PC-3 (cell line): Measurements from ENCODE around the gene HDGF. TPM values are rescaled to one million over a fixed set of nuclear protein-coding genes. Genes with fewer than 3 reads are reported as not detected.

ENCODE experiments used
- ATAC-seq: fragments of 200-7000 bp; cut with Tn5 transposase; 2 replicates; pipeline ENCODE4 v1.9.1; 2020; ENCODE audit warnings: mild to moderate bottlenecking, moderate library complexity
- BruUV-seq: library from RNA; stranded (reverse); fragments of 400-500 nt; replicated peaks from 2 replicates; lab custom pipeline; 2021; lab: Mats Ljungman, UMichigan
- CTCF ChIA-PET: fragments of 300-600 bp; sonication (Branson Sonifier 250); formaldehyde crosslinking; loops from one replicate; lab custom pipeline; 2022; ENCODE audit warnings: antibody characterized with exemption; lab: Charles Lee
- POLR2A ChIA-PET: fragments of 300-600 bp; sonication (Branson Sonifier 250); formaldehyde crosslinking; loops from one replicate; lab custom pipeline; 2022; ENCODE audit warnings: antibody characterized with exemption; ENCODE audit not compliant: unreplicated experiment; lab: Charles Lee
- DNase-seq: peaks from one replicate; pipeline ENCODE4 v3.0.0-alpha.2; 2015
- H2AFZ ChIP-seq: fragments of 300-600 bp; sonication (generic); 2 replicates; pipeline ENCODE4 v1.6.0; 2016; ENCODE audit warnings: antibody characterized with exemption, low read length
- H3F3A ChIP-seq: fragments of 300-600 bp; sonication (generic); one replicate; pipeline ENCODE4 v1.6.0; 2017; ENCODE audit warnings: antibody characterized with exemption, low read length, control low read depth, mild to moderate bottlenecking; ENCODE audit not compliant: unreplicated experiment
- H3K27ac ChIP-seq: fragments of 300-600 bp; sonication (generic); 2 replicates; pipeline ENCODE4 v1.5.1; 2016; ENCODE audit warnings: mild to moderate bottlenecking, low read length
- H3K27me3 ChIP-seq: fragments of 300-600 bp; sonication (generic); 2 replicates; pipeline ENCODE4 v1.6.1; 2016; ENCODE audit warnings: low read length, mixed read lengths
- H3K36me3 ChIP-seq: fragments of 300-600 bp; sonication (generic); 2 replicates; pipeline ENCODE4 v1.6.1; 2016; ENCODE audit warnings: low read depth, mixed run types, low read length, mixed read lengths
- H3K4me1 ChIP-seq: fragments of 300-600 bp; sonication (generic); 2 replicates; pipeline ENCODE4 v1.5.1; 2016; ENCODE audit warnings: low read length; ENCODE audit not compliant: insufficient read depth
- H3K4me2 ChIP-seq: fragments of 300-600 bp; sonication (generic); 2 replicates; pipeline ENCODE4 v1.6.0; 2016; ENCODE audit warnings: low read length
- H3K4me3 ChIP-seq: fragments of 300-600 bp; sonication (generic); 2 replicates; pipeline ENCODE4 v1.5.1; 2016; ENCODE audit warnings: mild to moderate bottlenecking, low read length, mixed read lengths
- H3K79me2 ChIP-seq: fragments of 300-600 bp; sonication (generic); 2 replicates; pipeline ENCODE4 v1.6.1; 2017; ENCODE audit warnings: low read length, mixed read lengths
- H3K9ac ChIP-seq: fragments of 300-600 bp; sonication (generic); 2 replicates; pipeline ENCODE4 v1.6.0; 2016; ENCODE audit warnings: mild to moderate bottlenecking, low read length
- H3K9me2 ChIP-seq: fragments of 300-600 bp; sonication (generic); replicated peaks from 2 replicates; pipeline ENCODE4 v1.6.1; 2016; ENCODE audit warnings: mixed run types, low read length, mixed read lengths
- H3K9me3 ChIP-seq: fragments of 300-600 bp; sonication (generic); 2 replicates; pipeline ENCODE4 v1.6.1; 2016; ENCODE audit warnings: low read length, mixed read lengths
- H4K20me1 ChIP-seq: fragments of 300-600 bp; sonication (generic); 2 replicates; pipeline ENCODE4 v1.6.1; 2016; ENCODE audit warnings: low read length, mixed read lengths
- CTCF ChIP-seq: fragments of 300-600 bp; sonication (generic); conservative IDR thresholded peaks from 2 replicates; pipeline ENCODE4 v1.5.1; 2017; ENCODE audit warnings: antibody characterized with exemption, low read depth, mild to moderate bottlenecking, low read length
- EZH2 ChIP-seq: fragments of 300-600 bp; sonication (generic); IDR thresholded peaks from one replicate; pipeline ENCODE4 v1.6.1; 2017; ENCODE audit warnings: antibody characterized with exemption, mild to moderate bottlenecking, low read length; ENCODE audit not compliant: unreplicated experiment
- EZH2phosphoT487 ChIP-seq: fragments of 300-600 bp; sonication (generic); IDR thresholded peaks from 2 replicates; pipeline ENCODE4 v1.6.1; 2018; ENCODE audit warnings: mild to moderate bottlenecking, antibody characterized with exemption, low read length, borderline replicate concordance
- intact Hi-C: fragments of 100-400 bp; cut with micrococcal nuclease; formaldehyde crosslinking; loops from 2 replicates; pipeline ENCODE4 v1.9.0; 2023
- total RNA-seq: library from RNA; depleted of rRNA; stranded (reverse); fragments of >200 nt; gene quantifications from 2 replicates; pipeline ENCODE4 v1.2.3, GENCODE V29; 2014

The HDGF gene
- total RNA-seq, 1 experiment from 2014 or later: 586 TPM

GRCh38 chr1:156773607-156774006 lies 22.1 kb upstream of the HDGF start:
- ATAC-seq: 0 out of 2 replicates have a peak, but pooled peaks have one; percentile 30
- peaks cover 39% of the 10 kb centered on the region for H4K20me1 ChIP-seq
- intact Hi-C loops: no loop called here

DNA sequence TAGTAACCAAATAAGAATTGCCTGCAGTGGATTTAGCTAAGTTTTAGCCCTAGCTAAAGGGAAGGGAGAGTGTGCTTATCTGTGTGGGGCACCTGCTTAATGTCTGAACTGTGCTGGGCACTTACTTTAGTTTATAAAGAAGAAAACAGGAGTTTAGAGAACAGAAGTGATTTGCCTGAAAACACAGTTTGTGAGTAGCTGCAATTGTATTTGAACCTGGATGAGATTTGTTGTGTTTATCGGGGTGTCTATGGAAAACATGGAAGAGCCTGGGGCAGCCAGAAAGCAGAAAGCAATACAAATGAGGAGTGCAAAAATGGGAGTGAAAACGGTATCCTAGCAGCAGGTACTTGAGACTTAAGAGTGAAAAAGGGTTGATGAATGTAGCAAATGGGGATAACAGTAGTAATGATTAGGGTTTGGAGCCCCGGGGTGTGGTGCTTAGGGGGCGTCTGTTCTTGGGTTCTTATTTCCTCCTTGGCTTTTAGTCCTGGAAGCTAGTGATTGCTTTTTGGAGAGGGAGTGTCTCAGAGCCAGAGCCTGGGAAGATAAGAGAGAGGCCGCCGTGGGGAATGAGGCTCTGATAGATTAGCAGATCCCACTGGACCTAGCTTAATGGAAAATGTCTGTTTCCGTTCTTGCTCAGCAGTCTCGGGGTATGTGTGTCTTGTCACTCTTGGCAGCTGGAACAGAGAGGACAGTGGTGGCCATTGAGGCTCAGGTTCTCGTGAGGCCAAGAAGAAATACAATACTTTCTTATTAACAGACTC lies 21.4 kb upstream of the HDGF start:
- Histone ChIP-seq H3K27me3 (no peaks in the 10 kb centered on the region), H3K4me3 (no peak overlapping the region), H3K79me2 (peaks cover 97% of the 10 kb centered on the region), H3K9me3 (no peaks in the 10 kb centered on the region), H3K4me2 (no peak overlapping the region), H3K4me1 (peaks cover 24% of the 10 kb centered on the region), H3K9ac (no peak overlapping the region), H2AFZ (no peak overlapping the region), H4K20me1 (peaks cover 39% of the 10 kb centered on the region), H3K36me3 (peaks cover 29% of the 10 kb centered on the region), H3K27ac (no peak overlapping the region), H3F3A (no peaks in the 10 kb centered on the region), H3K9me2 (no peaks in the 10 kb centered on the region)
- ATAC-seq: no peak
- BruUV-seq: no TSS peak
- no peak for DNase-seq
- ChIA-PET CTCF (interaction anchor here (0.9 kb wide), 1 partner anchor 47 kb away, joined by 4 read pairs; no protein-coding TSS in a partner anchor), POLR2A (no interaction called here)
- TF ChIP-seq CTCF (no peak), EZH2phosphoT487 (no peak), EZH2 (no peak)
- intact Hi-C loops: no loop called here

More at GRCh38 chr1:156773607-156774006, 22.1 kb upstream of the HDGF start:
- no peak overlapping the region for H3K27ac ChIP-seq
- H3K4me1 ChIP-seq: peaks cover 24% of the 10 kb centered on the region
- no peaks in the 10 kb centered on the region for H3K27me3 ChIP-seq
- no peaks in the 10 kb centered on the region for H3F3A ChIP-seq
- no peak for TF ChIP-seq EZH2phosphoT487
- TF ChIP-seq CTCF: 0 out of 2 replicates have a peak, but pooled peaks have one; percentile 21
- peaks cover 33% of the 10 kb centered on the region for H3K36me3 ChIP-seq
- H3K9ac ChIP-seq: no peak overlapping the region
- ChIA-PET POLR2A (no interaction called here), CTCF (no interaction called here)
- no peak overlapping the region for H3K4me3 ChIP-seq
- no peak overlapping the region for H3K4me2 ChIP-seq
- H3K9me2 ChIP-seq: no peaks in the 10 kb centered on the region
- no peak for DNase-seq
- no TSS peak for BruUV-seq
- H3K79me2 ChIP-seq: peaks cover 97% of the 10 kb centered on the region
- no peak overlapping the region for H2AFZ ChIP-seq
- H3K9me3 ChIP-seq: no peaks in the 10 kb centered on the region

- Histone ChIP-seq H3K9ac (no peak overlapping the region), H3K9me2 (no peaks in the 10 kb centered on the region), H2AFZ (no peak overlapping the region), H3K4me1 (peaks cover 24% of the 10 kb centered on the region), H3K36me3 (peaks cover 25% of the 10 kb centered on the region), H3K27me3 (no peaks in the 10 kb centered on the region), H3K79me2 (peaks cover 96% of the 10 kb centered on the region), H3K4me3 (no peak overlapping the region), H3K27ac (no peak overlapping the region), H3K9me3 (no peaks in the 10 kb centered on the region), H4K20me1 (peaks cover 33% of the 10 kb centered on the region), H3F3A (no peaks in the 10 kb centered on the region), H3K4me2 (no peak overlapping the region; the same call in 1 of the 2 replicates)
- TF ChIP-seq EZH2phosphoT487 (no peak), CTCF (no peak), EZH2 (no peak)
- DNase-seq (no peak), ATAC-seq (no peak)
- CTCF ChIA-PET: interaction anchor here (0.9 kb wide), 1 partner anchor 46 kb away, joined by 4 read pairs; no protein-coding TSS in a partner anchor
- intact Hi-C loops: no loop called here
- no TSS peak for BruUV-seq
- POLR2A ChIA-PET: no interaction called here
Measured at GRCh38 chr1:156772222-156772621, 20.7 kb upstream of the HDGF start.
